IPS-11a (cell line): ENCODE measurements around the gene RPS27L.
"Not testable (repeated sequence)": the region's sequence is repeated elsewhere in the genome, so short reads cannot be mapped to it uniquely, and the experiment has no call there.

Experiments
- H3K4me3 ChIP-seq: one replicate; pipeline ENCODE4 v1.5.1; 2013; ENCODE audit warnings: low read depth, low read length, control low read depth

The RPS27L gene

GRCh38 chr15:63145426-63145825 lies 11.9 kb downstream of the RPS27L start:
- no peak overlapping the region for H3K4me3 ChIP-seq

GRCh38 chr15:63140936-63141335 lies 16.3 kb downstream of the RPS27L start:
- no peak overlapping the region for H3K4me3 ChIP-seq

DNA sequence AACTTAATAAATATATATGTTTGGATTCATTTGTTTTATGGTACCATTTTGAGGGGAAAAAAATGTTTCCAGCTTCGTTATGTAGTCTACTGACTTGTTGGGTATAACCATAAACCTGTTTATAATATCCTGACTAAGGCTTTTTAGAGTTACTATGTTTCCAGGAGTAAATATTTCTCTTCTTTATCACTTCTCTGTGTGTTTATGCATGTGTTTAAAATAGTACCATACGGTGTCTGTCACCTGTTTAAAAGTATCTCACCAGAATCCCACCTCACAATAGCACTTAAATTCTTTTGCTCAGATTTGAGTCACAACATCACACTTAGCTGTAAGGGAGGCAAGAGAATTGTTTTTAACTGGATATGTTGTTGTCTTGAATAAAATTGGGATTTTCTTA lies 20.5 kb downstream of the RPS27L start:
- H3K4me3 ChIP-seq, result no peak overlapping the region

DNA sequence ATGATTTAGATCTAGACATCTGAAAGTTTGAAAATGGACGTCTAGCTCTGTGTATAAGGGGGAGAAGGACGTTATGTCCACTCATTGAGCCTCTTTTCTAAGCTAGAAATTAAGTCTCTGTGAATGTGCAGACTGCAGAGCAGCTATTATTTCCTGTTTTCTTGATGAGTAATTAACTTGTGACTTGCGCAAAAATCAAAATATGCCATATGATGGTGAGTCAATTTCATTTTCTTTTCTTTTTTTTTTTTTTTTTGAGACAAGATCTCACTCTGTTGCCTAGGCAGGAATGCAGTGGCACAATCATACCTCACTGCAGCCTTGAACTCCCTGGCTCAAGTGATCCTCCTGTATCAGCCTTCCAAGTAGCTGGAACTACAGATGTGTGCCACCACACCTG lies 21.5 kb downstream of the RPS27L start:
- no peak overlapping the region for H3K4me3 ChIP-seq

- H3K4me3 ChIP-seq, result no peak overlapping the region
Measured at GRCh38 chr15:63135281-63135680, 22.0 kb downstream of the RPS27L start.

DNA sequence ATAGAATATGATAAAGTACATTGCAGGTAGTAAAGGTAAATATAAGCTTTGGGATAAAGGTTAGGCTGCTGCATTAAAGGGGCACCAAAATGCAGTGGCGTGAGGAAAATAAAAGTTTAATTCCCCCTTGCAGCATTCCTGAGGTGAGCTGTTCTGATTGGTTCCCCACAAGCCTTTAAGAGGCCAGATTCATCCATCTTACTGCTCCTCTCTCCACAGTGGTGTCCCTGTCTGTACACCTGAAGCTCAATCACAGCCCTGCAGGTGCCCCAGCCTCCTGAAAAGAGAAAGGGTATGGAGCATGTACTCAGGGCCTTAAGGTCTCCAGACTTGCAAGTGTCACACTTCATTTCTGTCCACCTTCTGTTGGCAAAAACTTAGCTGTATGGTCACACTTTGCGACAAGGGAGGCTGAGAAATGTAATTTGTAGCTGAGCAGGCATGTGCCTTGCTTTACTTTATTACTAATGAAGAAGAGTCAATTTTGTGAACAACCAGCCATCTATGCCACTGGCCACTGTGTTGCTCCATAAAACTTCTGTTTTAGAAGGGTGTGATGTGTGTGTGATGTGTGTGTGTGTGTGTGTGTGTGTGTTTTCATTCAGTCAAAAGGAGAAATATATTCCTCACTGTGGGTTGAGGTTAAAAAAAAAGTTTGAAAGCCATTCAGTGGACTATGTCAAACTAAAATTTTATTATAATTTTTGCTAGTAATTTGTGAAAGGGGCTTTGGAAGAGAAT lies 22.9 kb downstream of the RPS27L start:
- no peak overlapping the region for H3K4me3 ChIP-seq

- H3K4me3 ChIP-seq, result no peak overlapping the region
Measured at GRCh38 chr15:63133786-63134185, 23.5 kb downstream of the RPS27L start.

- H3K4me3 ChIP-seq, result no peak overlapping the region
Measured at GRCh38 chr15:63126726-63127125, 30.6 kb downstream of the RPS27L start.

DNA sequence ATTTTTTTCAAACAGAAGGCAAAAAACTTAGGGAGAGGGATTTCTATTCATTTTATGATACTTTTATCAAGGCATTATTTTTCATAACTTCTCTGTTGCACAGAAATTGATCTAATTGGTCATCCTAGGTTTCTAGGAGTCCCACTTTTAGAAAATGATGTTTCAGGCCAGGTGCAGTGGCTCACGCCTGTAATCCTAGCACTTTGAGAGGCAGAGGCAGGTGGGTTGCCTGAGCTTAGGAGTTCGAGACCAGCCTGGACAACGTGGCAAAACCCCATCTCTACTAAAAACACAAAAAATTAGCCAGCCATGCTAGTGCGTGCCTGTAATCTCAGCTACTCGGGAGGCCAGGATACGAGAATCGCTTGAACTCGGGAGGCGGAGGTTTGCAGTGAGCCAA lies 32.8 kb downstream of the RPS27L start:
- H3K4me3 ChIP-seq, result no peak overlapping the region

GRCh38 chr15:63122002-63122875 lies 35.0 kb downstream of the RPS27L start:
- H3K4me3 ChIP-seq, result peak overlapping the region; percentile 66

DNA sequence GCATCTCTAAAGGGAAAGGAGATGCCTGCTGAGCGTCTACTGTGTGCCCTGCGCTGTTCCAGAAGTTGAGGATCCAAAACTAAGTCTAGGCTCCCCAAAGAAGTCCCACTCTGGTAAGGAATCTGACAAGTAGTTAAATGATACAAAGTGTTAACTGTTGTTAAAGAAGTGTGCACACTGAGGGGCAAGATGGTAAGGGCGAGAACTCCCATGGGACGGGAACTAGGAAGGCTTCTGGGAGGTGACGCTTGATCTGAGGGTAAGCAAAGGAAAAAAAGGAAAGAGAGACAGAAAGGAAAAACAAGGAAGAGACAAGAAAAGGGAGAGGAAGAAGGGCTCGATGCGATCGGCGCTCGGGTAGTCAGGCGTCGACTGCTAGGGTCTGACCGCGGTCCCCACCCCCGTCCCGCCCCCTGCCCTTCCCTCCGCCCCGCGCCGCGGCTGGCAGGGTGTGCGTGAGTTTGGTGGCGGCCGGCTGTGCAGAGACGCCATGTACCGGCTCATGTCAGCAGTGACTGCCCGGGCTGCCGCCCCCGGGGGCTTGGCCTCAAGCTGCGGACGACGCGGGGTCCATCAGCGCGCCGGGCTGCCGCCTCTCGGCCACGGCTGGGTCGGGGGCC lies 35.8 kb downstream of the RPS27L start, which contains the start of gene LACTB:
Gene LACTB (plus strand): TSS at position 480 of the 620 bp plus-strand sequence. CDS start 11 bp downstream, at position 491.
- peak within 1 kb of the TSS; percentile 66 for H3K4me3 ChIP-seq

DNA sequence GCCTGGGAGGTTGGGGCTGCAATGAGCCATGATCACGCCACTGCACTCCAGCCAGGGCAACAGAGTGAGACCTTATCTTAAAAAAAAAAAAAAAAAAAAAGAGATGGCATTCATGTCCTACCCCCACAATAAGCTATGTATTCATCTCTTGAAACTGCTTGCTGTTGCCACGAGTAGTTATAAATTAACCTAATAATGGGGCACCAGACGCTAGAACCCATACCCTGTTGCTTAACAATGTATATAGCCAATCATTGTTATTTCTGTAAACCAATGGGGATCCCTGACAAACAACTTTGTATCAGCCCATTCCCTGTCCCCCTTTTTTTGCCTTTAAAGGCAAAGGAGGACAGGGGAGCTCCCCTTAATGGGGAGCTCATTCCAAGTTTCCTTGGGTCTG lies 38.4 kb downstream of the RPS27L start:
- no peak overlapping the region for H3K4me3 ChIP-seq

DNA sequence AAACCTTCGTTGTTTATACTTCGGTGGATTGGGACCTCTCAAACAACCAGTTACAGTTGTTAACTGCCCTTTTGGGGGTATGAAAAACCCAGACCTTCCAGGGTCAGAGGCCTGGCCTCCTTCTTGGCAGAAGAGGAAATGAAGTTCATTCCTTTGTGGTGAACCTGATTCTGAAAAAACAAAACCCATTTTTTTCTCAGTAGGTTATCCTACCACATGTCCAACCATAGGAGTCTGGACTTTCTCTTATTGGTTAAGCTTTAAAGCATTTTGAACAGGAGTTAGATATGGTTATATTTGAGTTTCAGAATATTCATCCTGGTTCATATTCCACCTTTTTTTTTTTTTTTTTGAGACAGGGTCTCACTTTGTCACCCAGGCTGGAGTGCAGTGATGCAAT lies 42.8 kb downstream of the RPS27L start:
- H3K4me3 ChIP-seq, result no peak overlapping the region

DNA sequence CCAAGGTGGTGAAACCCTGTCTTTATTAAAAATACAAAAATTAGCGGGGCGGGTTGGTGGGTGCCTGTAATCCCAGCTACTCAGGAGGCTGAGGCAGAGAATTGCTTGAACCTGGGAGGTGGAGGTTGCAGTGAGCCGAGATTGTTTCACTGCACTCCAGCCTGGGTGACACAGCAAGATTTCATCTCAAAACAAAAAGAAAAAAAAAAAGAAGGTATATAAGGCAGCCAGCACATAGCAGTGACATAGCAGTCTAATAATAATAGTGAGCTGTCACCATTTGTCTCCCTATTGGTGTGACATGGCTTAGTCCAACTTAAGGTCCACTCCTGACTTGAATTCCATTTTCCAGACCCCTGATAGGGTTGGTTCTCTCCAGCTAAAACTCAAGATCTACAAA lies 44.4 kb downstream of the RPS27L start:
- H3K4me3 ChIP-seq, result no peak overlapping the region

DNA sequence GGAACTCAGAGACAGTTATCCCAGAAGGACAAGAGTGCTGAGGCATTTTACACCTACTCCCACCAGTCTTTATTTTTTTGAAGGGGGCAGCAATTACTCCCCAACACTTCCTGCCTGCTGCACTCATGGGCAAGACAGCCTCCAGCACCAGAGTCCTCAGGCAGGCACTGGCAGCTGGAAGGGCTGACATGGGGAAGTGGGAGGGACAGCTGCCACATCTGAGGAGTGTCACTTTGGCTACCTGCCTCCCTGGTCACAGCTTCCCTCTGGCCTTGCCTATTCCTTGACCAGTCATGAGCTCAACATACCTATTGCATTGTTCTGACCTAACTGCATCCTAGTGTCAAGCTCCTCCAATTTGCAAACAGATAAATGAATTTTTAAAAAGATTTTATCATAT lies 45.8 kb downstream of the RPS27L start:
- no peak overlapping the region for H3K4me3 ChIP-seq

DNA sequence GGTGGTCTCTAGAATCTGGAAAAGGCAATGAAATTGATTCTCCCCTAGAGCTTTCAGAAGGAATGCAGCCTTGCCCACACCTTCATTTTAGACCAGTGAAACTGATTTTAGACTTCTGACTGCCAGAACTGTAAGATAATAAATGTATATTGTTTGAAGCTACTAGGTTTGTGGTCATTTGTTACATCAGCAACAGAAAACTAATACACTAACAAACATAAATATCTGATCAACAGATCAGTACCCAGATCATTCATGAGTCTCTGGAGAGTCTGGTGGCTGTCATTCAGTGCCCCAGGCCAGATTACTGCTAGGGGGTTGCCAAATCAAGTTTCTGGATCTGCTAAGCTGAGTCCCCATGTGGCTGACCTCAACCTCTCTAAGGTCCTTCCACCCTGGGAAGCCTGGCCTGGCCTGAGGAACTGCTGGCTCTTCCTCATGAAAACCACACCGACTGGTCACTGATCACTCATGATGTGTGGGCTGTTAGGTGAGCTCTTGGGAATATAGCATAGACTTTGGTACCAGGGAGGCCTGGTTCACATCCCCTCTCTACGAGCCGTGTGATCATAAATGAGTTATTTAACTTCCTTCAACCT lies 46.8 kb downstream of the RPS27L start:
- H3K4me3 ChIP-seq, result no peak overlapping the region

DNA sequence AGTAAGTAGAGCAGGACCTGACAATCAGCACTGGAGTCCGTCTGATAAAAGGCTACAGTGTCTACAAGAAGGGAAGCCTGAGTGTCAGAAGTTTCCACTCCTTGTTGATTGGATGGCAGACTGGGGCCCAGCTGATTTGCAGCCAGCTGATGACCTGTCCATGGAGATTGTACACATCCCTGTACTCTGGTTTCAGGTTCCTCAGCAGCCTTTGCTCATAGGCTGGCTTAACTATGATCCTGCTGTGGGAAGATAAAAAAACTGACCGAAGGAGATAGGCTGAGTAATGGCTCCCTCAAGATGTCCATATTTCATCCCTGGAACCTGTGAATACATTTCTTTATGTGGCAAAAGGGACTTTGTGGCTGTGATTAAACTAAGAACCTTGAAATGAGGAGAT lies 47.4 kb downstream of the RPS27L start:
- no peak overlapping the region for H3K4me3 ChIP-seq

DNA sequence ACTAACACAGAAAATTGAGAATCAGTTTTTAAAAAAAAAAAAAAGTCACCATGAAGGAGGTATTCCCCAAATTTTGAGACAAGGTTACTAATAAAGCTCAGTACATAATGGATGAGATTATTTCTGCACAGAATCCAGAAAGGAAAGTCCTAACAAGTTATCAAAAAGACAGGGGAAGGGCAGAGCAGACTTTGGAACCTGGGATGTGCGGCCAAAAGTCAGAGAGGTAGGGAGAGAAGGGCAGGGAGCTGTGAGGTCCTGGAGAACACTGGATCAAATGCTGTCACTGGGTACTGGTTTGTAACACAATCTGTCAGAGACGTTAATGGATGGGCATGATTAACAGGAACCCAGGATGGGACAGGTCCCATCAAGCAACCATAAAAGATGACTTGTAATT lies 47.8 kb downstream of the RPS27L start:
- no peak overlapping the region for H3K4me3 ChIP-seq

DNA sequence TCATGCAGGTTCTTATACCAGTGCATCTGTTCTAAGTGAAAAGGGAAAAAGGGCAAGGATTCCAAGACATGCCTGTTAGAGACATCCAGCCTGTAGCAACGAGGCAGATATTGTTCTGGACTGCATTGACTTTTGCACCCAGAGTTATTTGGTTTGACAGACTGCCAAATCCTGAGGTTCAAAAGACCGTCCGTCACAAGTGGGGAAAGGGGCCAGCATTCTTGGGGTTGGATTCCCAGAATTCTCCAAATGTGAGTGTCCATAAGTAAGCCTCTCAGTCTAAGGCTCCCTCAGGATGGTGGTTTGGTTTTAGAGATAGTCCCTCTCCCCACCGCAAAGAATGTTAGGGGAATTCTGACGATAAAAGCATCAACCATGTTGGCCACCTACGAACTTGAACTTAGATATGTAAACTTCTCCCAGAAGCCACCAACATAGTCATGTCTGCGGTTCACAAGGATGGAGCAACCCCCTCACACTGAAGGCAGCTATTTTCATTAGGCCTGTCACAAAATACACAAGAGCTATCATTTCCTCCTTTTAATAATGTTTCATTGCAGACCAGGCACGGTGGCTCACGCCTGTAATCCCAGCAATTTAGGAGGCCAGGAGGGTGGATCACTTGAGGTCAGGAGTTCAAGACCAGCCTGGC lies 49.3 kb downstream of the RPS27L start:
- no peak overlapping the region for H3K4me3 ChIP-seq

GRCh38 chr15:63105354-63105753 lies 51.9 kb downstream of the RPS27L start:
- H3K4me3 ChIP-seq, result not testable (repeated sequence)

GRCh38 chr15:63104727-63105126 lies 52.5 kb downstream of the RPS27L start:
- no peak overlapping the region for H3K4me3 ChIP-seq
